DOHH2 (cell line): ENCODE data around the gene P2RY1.

Source experiments
- H3F3A ChIP-seq: fragments of 200-600 bp; sonication (generic), shearing (Covaris generic); 2 replicates; pipeline ENCODE4 v1.6.0; 2016; ENCODE audit warnings: antibody characterized with exemption, mild to moderate bottlenecking; ENCODE audit not compliant: control insufficient read depth, insufficient read depth
- H3K27ac ChIP-seq: fragments of 200-600 bp; sonication (generic); 2 replicates; pipeline ENCODE4 v1.5.1; 2014; ENCODE audit warnings: low read depth, mild to moderate bottlenecking, low read length, moderate library complexity
- H3K27me3 ChIP-seq: fragments of 200-600 bp; sonication (generic); 2 replicates; pipeline ENCODE4 v1.6.1; 2014; ENCODE audit warnings: mild to moderate bottlenecking, low read length, mixed read lengths; ENCODE audit not compliant: control insufficient read depth
- H3K36me3 ChIP-seq: fragments of 200-600 bp; sonication (generic); 2 replicates; pipeline ENCODE4 v1.6.1; 2014; ENCODE audit warnings: mild to moderate bottlenecking, low read length, moderate library complexity, mixed read lengths; ENCODE audit not compliant: control insufficient read depth
- H3K4me1 ChIP-seq: fragments of 200-600 bp; sonication (generic); 2 replicates; pipeline ENCODE4 v1.6.1; 2014; ENCODE audit warnings: mild to moderate bottlenecking, low read length, mixed read lengths; ENCODE audit not compliant: control insufficient read depth
- H3K4me2 ChIP-seq: fragments of 200-600 bp; sonication (generic); 2 replicates; pipeline ENCODE4 v1.6.0; 2014; ENCODE audit warnings: mild to moderate bottlenecking, low read length, moderate library complexity
- H3K4me3 ChIP-seq: fragments of 200-600 bp; sonication (generic); 2 replicates; pipeline ENCODE4 v1.5.1; 2014; ENCODE audit warnings: mild to moderate bottlenecking, low read length, mixed read lengths
- H3K79me2 ChIP-seq: fragments of 200-600 bp; sonication (generic); 2 replicates; pipeline ENCODE4 v1.6.1; 2014; ENCODE audit warnings: mild to moderate bottlenecking, low read length, mixed read lengths; ENCODE audit not compliant: control insufficient read depth
- H3K9me2 ChIP-seq: fragments of 200-600 bp; sonication (generic); replicated peaks from 2 replicates; pipeline ENCODE4 v1.6.1; 2014; ENCODE audit warnings: mild to moderate bottlenecking, low read length, mixed read lengths; ENCODE audit not compliant: control insufficient read depth
- H3K9me3 ChIP-seq: fragments of 200-600 bp; sonication (generic); 2 replicates; pipeline ENCODE4 v1.6.1; 2014; ENCODE audit warnings: antibody characterized with exemption, low read length, mixed read lengths; ENCODE audit not compliant: control insufficient read depth, insufficient read depth
- H4K20me1 ChIP-seq: fragments of 200-600 bp; sonication (generic); 2 replicates; pipeline ENCODE4 v1.6.0; 2014; ENCODE audit warnings: low read depth, mild to moderate bottlenecking, antibody characterized with exemption, low read length, moderate library complexity; ENCODE audit not compliant: control insufficient read depth, insufficient read depth
- EZH2phosphoT487 ChIP-seq: fragments of 200-600 bp; sonication (generic); IDR thresholded peaks from 2 replicates; pipeline ENCODE4 v1.6.1; 2017; ENCODE audit warnings: borderline replicate concordance, mild to moderate bottlenecking, antibody characterized with exemption, low read length, moderate library complexity, mixed read lengths
- TF ChIP-seq, protein P1 (sequence below): fragments of 200-600 bp; sonication (generic); IDR thresholded peaks from one replicate; pipeline ENCODE4 v1.5.1; 2014; ENCODE audit warnings: antibody characterized with exemption, mild to moderate bottlenecking, low read depth, low read length; ENCODE audit not compliant: poor library complexity, severe bottlenecking

P2RY1 gene

DNA sequence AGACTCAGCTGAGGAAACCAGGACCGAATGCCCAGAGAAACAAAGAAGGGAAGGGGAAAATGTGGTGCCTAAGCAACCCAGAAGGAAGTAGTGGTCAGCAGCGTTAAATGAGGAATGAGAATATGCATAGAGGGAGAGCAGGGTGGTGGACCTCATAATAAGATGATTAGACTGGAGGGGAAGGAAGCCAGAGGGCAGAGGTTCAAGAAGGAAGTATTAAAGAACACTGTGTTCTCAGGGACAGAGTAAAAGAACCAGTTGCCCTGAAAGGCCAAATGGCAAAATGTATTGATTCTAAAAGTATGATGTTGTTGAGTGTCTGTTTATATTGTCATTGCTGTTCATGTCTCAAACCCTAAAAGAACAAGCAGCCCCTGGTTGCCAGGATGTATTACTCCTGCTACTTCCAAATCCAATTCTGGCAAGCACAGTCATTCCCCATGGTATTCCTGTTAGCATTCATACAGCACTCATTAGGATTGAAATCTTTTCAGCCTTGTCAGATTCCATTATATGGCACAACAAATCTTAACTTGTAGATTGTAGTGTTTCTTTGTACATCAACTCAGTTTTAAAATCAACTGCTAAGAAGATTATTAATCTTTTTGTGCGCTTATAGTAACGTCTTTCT lies 23.4 kb downstream of the P2RY1 start:
- TF ChIP-seq, protein P1, sequence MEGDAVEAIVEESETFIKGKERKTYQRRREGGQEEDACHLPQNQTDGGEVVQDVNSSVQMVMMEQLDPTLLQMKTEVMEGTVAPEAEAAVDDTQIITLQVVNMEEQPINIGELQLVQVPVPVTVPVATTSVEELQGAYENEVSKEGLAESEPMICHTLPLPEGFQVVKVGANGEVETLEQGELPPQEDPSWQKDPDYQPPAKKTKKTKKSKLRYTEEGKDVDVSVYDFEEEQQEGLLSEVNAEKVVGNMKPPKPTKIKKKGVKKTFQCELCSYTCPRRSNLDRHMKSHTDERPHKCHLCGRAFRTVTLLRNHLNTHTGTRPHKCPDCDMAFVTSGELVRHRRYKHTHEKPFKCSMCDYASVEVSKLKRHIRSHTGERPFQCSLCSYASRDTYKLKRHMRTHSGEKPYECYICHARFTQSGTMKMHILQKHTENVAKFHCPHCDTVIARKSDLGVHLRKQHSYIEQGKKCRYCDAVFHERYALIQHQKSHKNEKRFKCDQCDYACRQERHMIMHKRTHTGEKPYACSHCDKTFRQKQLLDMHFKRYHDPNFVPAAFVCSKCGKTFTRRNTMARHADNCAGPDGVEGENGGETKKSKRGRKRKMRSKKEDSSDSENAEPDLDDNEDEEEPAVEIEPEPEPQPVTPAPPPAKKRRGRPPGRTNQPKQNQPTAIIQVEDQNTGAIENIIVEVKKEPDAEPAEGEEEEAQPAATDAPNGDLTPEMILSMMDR = no peak
- no peak for TF ChIP-seq EZH2phosphoT487
- Histone ChIP-seq H3K27ac (no peak overlapping the region), H3K9me2 (no peaks in the 10 kb centered on the region), H3K79me2 (no peaks in the 10 kb centered on the region), H3K4me3 (no peak overlapping the region), H3K4me2 (no peak overlapping the region), H3F3A (no peaks in the 10 kb centered on the region), H3K4me1 (no peaks in the 10 kb centered on the region), H4K20me1 (no peaks in the 10 kb centered on the region), H3K36me3 (no peaks in the 10 kb centered on the region), H3K27me3 (no peaks in the 10 kb centered on the region), H3K9me3 (no peaks in the 10 kb centered on the region)

DNA sequence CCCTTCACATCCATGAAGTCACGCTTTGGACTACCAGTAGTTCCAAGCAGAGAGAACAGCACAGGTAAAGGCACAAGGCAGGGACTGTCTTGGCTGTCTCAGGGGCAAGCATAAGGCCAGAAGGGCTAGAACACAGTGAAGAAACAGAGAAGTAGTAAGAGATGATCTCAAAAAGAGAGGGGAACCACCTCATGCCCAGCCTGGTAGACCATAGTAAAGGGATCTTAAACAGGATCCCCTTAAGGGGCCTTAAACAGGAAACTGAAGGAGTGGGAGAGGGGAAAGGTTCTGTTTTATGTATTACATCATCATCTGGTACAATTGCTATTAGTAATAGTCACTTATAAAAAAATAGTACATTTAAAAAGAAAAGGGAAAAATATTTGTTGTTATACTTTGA lies 25.8 kb downstream of the P2RY1 start:
- Histone ChIP-seq H3K9me2 (no peaks in the 10 kb centered on the region), H3K9me3 (no peaks in the 10 kb centered on the region), H3K79me2 (no peaks in the 10 kb centered on the region), H3K27ac (no peak overlapping the region), H3K27me3 (no peaks in the 10 kb centered on the region), H3K36me3 (no peaks in the 10 kb centered on the region), H3K4me3 (no peak overlapping the region), H3K4me2 (no peak overlapping the region), H3F3A (no peaks in the 10 kb centered on the region), H3K4me1 (no peaks in the 10 kb centered on the region), H4K20me1 (no peaks in the 10 kb centered on the region)
- no peak for TF ChIP-seq EZH2phosphoT487
- TF ChIP-seq, protein P1 = no peak

DNA sequence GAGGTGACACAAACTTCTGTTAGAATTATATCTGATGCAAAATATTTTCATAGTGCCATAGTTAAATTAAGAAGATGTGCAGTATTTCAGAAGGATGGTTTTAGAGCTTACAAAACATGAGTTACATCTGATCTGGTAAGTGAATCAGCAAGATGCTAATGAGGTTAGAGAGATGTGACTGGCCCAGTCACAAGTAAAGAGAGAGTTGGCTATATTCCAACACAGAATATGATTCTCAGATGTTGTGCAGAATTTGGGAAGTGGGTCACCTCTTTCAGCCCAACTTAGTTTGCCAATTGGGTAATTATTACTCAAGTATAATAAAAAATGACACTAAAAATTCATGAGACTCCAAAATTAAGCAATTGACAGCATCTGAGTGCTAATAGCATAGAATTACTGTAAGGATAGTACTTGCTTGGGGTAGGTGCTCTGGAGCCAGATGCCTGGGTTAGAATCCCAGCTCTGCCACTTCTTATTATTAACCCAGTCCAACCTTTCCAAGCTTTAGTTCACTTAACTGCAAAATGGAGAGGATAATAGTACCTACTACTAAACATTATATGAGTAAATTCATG lies 30.8 kb downstream of the P2RY1 start:
- no peaks in the 10 kb centered on the region for H3K9me3 ChIP-seq
- H3K36me3 ChIP-seq = no peaks in the 10 kb centered on the region
- TF ChIP-seq, protein P1 = no peak
- TF ChIP-seq EZH2phosphoT487 = no peak
- H3K4me2 ChIP-seq = no peak overlapping the region
- no peak overlapping the region for H3K4me3 ChIP-seq
- H3K27me3 ChIP-seq = 0 out of 2 replicates have a peak, but pooled peaks cover 6% of the 10 kb centered on the region
- H3K4me1 ChIP-seq = no peaks in the 10 kb centered on the region
- H3K9me2 ChIP-seq = no peaks in the 10 kb centered on the region
- H3F3A ChIP-seq = no peaks in the 10 kb centered on the region
- no peaks in the 10 kb centered on the region for H4K20me1 ChIP-seq
- no peak overlapping the region for H3K27ac ChIP-seq
- no peaks in the 10 kb centered on the region for H3K79me2 ChIP-seq
